NCI-H2171 treated with DMSO at 0.1 percent for 48 hours (cell line): ENCODE measurements around the gene HERC3.

Experiments
- DNase-seq: peaks from one replicate; lab custom pipeline; 2025; lab: John Stamatoyannopoulos, UW

The HERC3 gene

GRCh38 chr4:88720451-88721428, 128.5 kb downstream of the HERC3 start:
- DNase-seq, result no peak

- no peak for DNase-seq
These were observed 130.0 kb downstream of the HERC3 start for GRCh38 chr4:88722276-88722780.

GRCh38 chr4:88722828-88723227, 130.5 kb downstream of the HERC3 start:
- no peak for DNase-seq

GRCh38 chr4:88724406-88724805, 132.1 kb downstream of the HERC3 start:
- no peak for DNase-seq

GRCh38 chr4:88725143-88725542, 132.9 kb downstream of the HERC3 start:
- DNase-seq, result no peak

- no peak for DNase-seq
These were observed 133.7 kb downstream of the HERC3 start for GRCh38 chr4:88725986-88726385.

- DNase-seq, result no peak
These were observed 135.9 kb downstream of the HERC3 start for GRCh38 chr4:88728146-88728545.

GRCh38 chr4:88729146-88729760, 137.0 kb downstream of the HERC3 start:
- no peak for DNase-seq

- no peak for DNase-seq
These were observed 138.5 kb downstream of the HERC3 start for GRCh38 chr4:88730811-88731210.

GRCh38 chr4:88731381-88731780, 139.1 kb downstream of the HERC3 start:
- no peak for DNase-seq

GRCh38 chr4:88732714-88733368, 140.6 kb downstream of the HERC3 start:
- DNase-seq, result no peak

GRCh38 chr4:88734403-88734949, 142.2 kb downstream of the HERC3 start:
- no peak for DNase-seq

GRCh38 chr4:88735564-88735963, 143.3 kb downstream of the HERC3 start:
- DNase-seq, result no peak

GRCh38 chr4:88736264-88736663, 144.0 kb downstream of the HERC3 start:
- DNase-seq, result no peak

GRCh38 chr4:88737307-88737941, 145.1 kb downstream of the HERC3 start:
- DNase-seq, result peak; percentile 59

GRCh38 chr4:88738180-88738579, 145.9 kb downstream of the HERC3 start:
- DNase-seq, result peak; percentile 4

GRCh38 chr4:88742561-88742960, 150.3 kb downstream of the HERC3 start:
- no peak for DNase-seq

- no peak for DNase-seq
These were observed 151.4 kb downstream of the HERC3 start for GRCh38 chr4:88743696-88744095.

- DNase-seq, result no peak
These were observed 152.3 kb downstream of the HERC3 start for GRCh38 chr4:88744609-88745008.

- no peak for DNase-seq
These were observed 152.9 kb downstream of the HERC3 start for GRCh38 chr4:88745175-88745574.

GRCh38 chr4:88745581-88746163, 153.4 kb downstream of the HERC3 start:
- no peak for DNase-seq
